Hepatocyte (in vitro differentiated cells): ENCODE data around the gene ACSBG1.

Experiments used
- EZH2 ChIP-seq: fragments of 200-600 bp; sonication (generic); IDR thresholded peaks from 2 replicates; pipeline ENCODE4 v1.6.1; 2016; ENCODE audit warnings: antibody characterized with exemption, mild to moderate bottlenecking, borderline replicate concordance
- EZH2phosphoT487 ChIP-seq: fragments of 200-600 bp; sonication (generic); IDR thresholded peaks from one replicate; pipeline ENCODE4 v1.6.1; 2018; ENCODE audit warnings: antibody characterized with exemption, mild to moderate bottlenecking, low read depth, moderate library complexity; ENCODE audit not compliant: unreplicated experiment, severe bottlenecking
- TF ChIP-seq, protein P1 (sequence below): fragments of 200-600 bp; sonication (generic); IDR thresholded peaks from 2 replicates; pipeline ENCODE4 v1.5.1; 2016; ENCODE audit warnings: antibody characterized with exemption, mild to moderate bottlenecking; ENCODE audit not compliant: poor library complexity

DNA sequence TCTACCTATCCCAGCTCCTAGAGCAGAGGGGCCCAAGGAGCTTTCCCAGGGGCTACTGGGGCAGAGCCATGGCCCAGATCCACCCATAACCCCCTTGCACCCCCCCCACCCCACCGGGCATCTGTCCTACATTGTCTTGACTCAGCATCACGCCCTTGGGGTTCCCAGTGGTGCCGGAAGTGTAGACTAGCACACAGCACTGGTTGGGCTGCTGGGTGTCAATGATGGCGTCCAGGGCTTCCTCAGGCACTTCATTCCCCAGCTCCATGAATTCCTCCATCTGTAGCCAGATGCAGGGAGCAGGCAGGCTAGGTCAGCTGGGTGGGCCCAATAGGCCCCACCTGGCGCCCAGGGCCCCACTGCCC is 52.0 kb downstream of the ACSBG1 start:
- TF ChIP-seq, protein P1, sequence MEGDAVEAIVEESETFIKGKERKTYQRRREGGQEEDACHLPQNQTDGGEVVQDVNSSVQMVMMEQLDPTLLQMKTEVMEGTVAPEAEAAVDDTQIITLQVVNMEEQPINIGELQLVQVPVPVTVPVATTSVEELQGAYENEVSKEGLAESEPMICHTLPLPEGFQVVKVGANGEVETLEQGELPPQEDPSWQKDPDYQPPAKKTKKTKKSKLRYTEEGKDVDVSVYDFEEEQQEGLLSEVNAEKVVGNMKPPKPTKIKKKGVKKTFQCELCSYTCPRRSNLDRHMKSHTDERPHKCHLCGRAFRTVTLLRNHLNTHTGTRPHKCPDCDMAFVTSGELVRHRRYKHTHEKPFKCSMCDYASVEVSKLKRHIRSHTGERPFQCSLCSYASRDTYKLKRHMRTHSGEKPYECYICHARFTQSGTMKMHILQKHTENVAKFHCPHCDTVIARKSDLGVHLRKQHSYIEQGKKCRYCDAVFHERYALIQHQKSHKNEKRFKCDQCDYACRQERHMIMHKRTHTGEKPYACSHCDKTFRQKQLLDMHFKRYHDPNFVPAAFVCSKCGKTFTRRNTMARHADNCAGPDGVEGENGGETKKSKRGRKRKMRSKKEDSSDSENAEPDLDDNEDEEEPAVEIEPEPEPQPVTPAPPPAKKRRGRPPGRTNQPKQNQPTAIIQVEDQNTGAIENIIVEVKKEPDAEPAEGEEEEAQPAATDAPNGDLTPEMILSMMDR, result no peak
- TF ChIP-seq EZH2phosphoT487 (no peak), EZH2 (no peak)
